WTC11 (cell line): ENCODE measurements around the gene TIMP2. TPM values are rescaled to one million over a fixed set of nuclear protein-coding genes. Genes with fewer than 3 reads are reported as not detected.

Experiments used
- ATAC-seq: fragments of 200-7000 bp; cut with Tn5 transposase; 2 replicates; pipeline ENCODE4 v1.10.0; 2021; ENCODE audit warnings: mild to moderate bottlenecking, moderate library complexity
- CTCF ChIA-PET: fragments of 300-600 bp; sonication (Branson Sonifier 250); formaldehyde crosslinking; loops from one replicate; lab custom pipeline; 2021; ENCODE audit warnings: antibody characterized with exemption; lab: Charles Lee
- POLR2A ChIA-PET: fragments of 350-600 bp; sonication (Branson Sonifier 250); formaldehyde crosslinking; loops from one replicate; lab custom pipeline; 2021; ENCODE audit warnings: antibody characterized with exemption; lab: Charles Lee
- DNase-seq: peaks from one replicate; pipeline ENCODE4 v3.0.0; 2021; ENCODE audit warnings: low spot score
- H3K27ac Mint-ChIP-seq: 2 replicates; pipeline ENCODE4 v1.8.0; 2021; ENCODE audit warnings: mixed read lengths
- H3K27me3 Mint-ChIP-seq: 2 replicates; pipeline ENCODE4 v1.8.0; 2021; ENCODE audit warnings: low read depth, mild to moderate bottlenecking, moderate library complexity, mixed read lengths
- H3K36me3 Mint-ChIP-seq: 2 replicates; pipeline ENCODE4 v1.8.0; 2021; ENCODE audit warnings: mixed read lengths
- H3K4me1 Mint-ChIP-seq: 2 replicates; pipeline ENCODE4 v1.8.0; 2022; ENCODE audit warnings: mixed read lengths
- H3K4me3 Mint-ChIP-seq: 2 replicates; pipeline ENCODE4 v1.8.0; 2021; ENCODE audit warnings: mild to moderate bottlenecking, moderate library complexity, mixed read lengths
- H3K9me3 Mint-ChIP-seq: 2 replicates; pipeline ENCODE4 v1.8.0; 2021; ENCODE audit warnings: mixed read lengths
- CREM ChIP-seq: sonication (generic); formaldehyde crosslinking; IDR thresholded peaks from 2 replicates; pipeline ENCODE4 v1.8.1; 2022; ENCODE audit warnings: mild to moderate bottlenecking, missing genetic modification reagents, moderate library complexity
- GABPB1 ChIP-seq: sonication (generic); formaldehyde crosslinking; IDR thresholded peaks from 2 replicates; pipeline ENCODE4 v1.8.1; 2023; ENCODE audit warnings: mild to moderate bottlenecking, missing genetic modification reagents
- SP1 ChIP-seq: sonication (generic); formaldehyde crosslinking; conservative IDR thresholded peaks from 2 replicates; pipeline ENCODE4 v1.8.1; 2022; ENCODE audit warnings: missing genetic modification reagents
- ZNF232 ChIP-seq: sonication (generic); formaldehyde crosslinking; IDR thresholded peaks from 2 replicates; pipeline ENCODE4 v1.8.0; 2022; ENCODE audit warnings: mild to moderate bottlenecking, missing genetic modification reagents
- ZNF396 ChIP-seq: fragments of 250-450 bp; sonication (Bioruptor Pico); IDR thresholded peaks from 2 replicates; pipeline ENCODE4 v1.8.0; 2021; ENCODE audit warnings: mild to moderate bottlenecking, moderate library complexity, borderline replicate concordance
- ZNF671 ChIP-seq: fragments of 250-450 bp; sonication (Bioruptor Pico); IDR thresholded peaks from 2 replicates; pipeline ENCODE4 v1.8.0; 2021; ENCODE audit warnings: mild to moderate bottlenecking
- total RNA-seq: library from RNA; stranded (reverse); gene quantifications from 3 replicates; pipeline ENCODE4 v1.2.3, GENCODE V29; 2021
- TF ChIP-seq, protein P1 (sequence below): sonication (generic); formaldehyde crosslinking; IDR thresholded peaks from 2 replicates; pipeline ENCODE4 v1.8.1; 2022; ENCODE audit warnings: low read depth, missing genetic modification reagents, borderline replicate concordance
- TF ChIP-seq, protein P2 (sequence below): fragments of 250-450 bp; sonication (Bioruptor Pico); IDR thresholded peaks from 2 replicates; pipeline ENCODE4 v1.9.0; 2021; ENCODE audit warnings: mild to moderate bottlenecking, borderline replicate concordance
- TF ChIP-seq, protein P3 (sequence below): sonication (generic); formaldehyde crosslinking; IDR thresholded peaks from 2 replicates; pipeline ENCODE4 v1.8.1; 2022; ENCODE audit warnings: missing genetic modification reagents, borderline replicate concordance

The TIMP2 gene
- total RNA-seq, 1 experiment from 2014 or later, result 37.1 TPM

DNA sequence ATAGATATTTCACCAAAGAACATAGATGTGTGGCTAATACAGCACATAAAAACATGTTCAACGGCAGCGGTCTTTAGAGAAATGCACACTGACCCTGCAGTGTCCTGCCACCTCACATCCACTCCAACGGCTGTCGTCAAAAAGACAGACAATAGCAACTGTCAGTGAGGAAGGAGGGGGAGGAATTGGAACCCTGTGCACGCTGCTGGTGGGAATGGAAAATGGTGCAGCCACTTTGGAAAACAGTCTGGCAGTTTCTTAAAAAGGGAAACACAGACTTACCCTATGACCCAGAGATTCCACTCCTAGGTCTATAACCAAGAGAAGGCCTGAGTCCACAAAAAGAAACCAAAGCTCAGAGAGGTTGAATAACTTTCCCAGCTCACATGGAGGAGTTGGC, 29.9 kb downstream of the TIMP2 start (continued):
- TF ChIP-seq, protein P1, sequence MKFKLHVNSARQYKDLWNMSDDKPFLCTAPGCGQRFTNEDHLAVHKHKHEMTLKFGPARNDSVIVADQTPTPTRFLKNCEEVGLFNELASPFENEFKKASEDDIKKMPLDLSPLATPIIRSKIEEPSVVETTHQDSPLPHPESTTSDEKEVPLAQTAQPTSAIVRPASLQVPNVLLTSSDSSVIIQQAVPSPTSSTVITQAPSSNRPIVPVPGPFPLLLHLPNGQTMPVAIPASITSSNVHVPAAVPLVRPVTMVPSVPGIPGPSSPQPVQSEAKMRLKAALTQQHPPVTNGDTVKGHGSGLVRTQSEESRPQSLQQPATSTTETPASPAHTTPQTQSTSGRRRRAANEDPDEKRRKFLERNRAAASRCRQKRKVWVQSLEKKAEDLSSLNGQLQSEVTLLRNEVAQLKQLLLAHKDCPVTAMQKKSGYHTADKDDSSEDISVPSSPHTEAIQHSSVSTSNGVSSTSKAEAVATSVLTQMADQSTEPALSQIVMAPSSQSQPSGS (CRISPR knock-in tag), result no peak
- no peak for TF ChIP-seq ZNF396 (CRISPR knock-in tag)
- TF ChIP-seq, protein P2, sequence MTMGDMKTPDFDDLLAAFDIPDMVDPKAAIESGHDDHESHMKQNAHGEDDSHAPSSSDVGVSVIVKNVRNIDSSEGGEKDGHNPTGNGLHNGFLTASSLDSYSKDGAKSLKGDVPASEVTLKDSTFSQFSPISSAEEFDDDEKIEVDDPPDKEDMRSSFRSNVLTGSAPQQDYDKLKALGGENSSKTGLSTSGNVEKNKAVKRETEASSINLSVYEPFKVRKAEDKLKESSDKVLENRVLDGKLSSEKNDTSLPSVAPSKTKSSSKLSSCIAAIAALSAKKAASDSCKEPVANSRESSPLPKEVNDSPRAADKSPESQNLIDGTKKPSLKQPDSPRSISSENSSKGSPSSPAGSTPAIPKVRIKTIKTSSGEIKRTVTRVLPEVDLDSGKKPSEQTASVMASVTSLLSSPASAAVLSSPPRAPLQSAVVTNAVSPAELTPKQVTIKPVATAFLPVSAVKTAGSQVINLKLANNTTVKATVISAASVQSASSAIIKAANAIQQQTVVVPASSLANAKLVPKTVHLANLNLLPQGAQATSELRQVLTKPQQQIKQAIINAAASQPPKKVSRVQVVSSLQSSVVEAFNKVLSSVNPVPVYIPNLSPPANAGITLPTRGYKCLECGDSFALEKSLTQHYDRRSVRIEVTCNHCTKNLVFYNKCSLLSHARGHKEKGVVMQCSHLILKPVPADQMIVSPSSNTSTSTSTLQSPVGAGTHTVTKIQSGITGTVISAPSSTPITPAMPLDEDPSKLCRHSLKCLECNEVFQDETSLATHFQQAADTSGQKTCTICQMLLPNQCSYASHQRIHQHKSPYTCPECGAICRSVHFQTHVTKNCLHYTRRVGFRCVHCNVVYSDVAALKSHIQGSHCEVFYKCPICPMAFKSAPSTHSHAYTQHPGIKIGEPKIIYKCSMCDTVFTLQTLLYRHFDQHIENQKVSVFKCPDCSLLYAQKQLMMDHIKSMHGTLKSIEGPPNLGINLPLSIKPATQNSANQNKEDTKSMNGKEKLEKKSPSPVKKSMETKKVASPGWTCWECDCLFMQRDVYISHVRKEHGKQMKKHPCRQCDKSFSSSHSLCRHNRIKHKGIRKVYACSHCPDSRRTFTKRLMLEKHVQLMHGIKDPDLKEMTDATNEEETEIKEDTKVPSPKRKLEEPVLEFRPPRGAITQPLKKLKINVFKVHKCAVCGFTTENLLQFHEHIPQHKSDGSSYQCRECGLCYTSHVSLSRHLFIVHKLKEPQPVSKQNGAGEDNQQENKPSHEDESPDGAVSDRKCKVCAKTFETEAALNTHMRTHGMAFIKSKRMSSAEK (CRISPR knock-in tag), result no peak
- TF ChIP-seq, protein P3, sequence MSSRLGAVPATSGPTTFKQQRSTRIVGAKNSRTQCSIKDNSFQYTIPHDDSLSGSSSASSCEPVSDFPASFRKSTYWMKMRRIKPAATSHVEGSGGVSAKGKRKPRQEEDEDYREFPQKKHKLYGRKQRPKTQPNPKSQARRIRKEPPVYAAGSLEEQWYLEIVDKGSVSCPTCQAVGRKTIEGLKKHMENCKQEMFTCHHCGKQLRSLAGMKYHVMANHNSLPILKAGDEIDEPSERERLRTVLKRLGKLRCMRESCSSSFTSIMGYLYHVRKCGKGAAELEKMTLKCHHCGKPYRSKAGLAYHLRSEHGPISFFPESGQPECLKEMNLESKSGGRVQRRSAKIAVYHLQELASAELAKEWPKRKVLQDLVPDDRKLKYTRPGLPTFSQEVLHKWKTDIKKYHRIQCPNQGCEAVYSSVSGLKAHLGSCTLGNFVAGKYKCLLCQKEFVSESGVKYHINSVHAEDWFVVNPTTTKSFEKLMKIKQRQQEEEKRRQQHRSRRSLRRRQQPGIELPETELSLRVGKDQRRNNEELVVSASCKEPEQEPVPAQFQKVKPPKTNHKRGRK (CRISPR knock-in tag), result no peak
- no peak for TF ChIP-seq GABPB1

DNA sequence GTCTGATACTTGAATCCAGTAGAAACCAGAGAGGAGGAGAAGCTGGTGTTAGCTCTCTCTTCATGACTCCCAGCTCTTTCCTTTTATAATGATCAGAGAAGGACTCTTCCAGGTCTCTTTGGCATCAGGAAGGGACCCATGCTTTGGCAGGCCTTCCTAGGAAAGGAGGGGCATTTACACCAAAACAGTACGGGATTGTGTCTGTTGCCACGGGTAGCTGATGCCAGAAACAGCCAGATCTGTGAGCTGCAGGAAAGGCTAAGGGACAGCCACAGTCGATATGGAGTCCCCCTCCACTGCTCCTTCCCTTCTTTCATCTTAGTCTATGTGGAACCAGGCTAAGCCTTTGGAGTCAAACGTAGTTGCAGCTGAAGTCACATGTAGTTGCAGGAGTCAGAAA, 31.5 kb downstream of the TIMP2 start:
- ATAC-seq (no peak), DNase-seq (no peak)
- CTCF ChIA-PET, result interaction anchor here (0.8 to 1.2 kb wide), 3 partner anchors 28 to 82 kb away, joined by 3 to 5 read pairs (median 3); no protein-coding TSS in a partner anchor
- Mint-ChIP-seq H3K9me3 (no peaks in the 10 kb centered on the region), H3K4me1 (no peaks in the 10 kb centered on the region), H3K27me3 (no peaks in the 10 kb centered on the region), H3K27ac (no peak overlapping the region; the same call in 1 of the 2 replicates), H3K4me3 (no peak overlapping the region), H3K36me3 (no peaks in the 10 kb centered on the region)
- TF ChIP-seq SP1 (CRISPR knock-in tag), result no peak
- TF ChIP-seq CREM, result no peak
- TF ChIP-seq ZNF671 (CRISPR knock-in tag), result no peak
- TF ChIP-seq, protein P2 (CRISPR knock-in tag), result no peak
- TF ChIP-seq, protein P1 (CRISPR knock-in tag), result no peak
- no peak for TF ChIP-seq ZNF232 (CRISPR knock-in tag)
- POLR2A ChIA-PET, result interaction anchor here (0.5 kb wide), 1 partner anchor 82 kb away, joined by 7 read pairs; no protein-coding TSS in a partner anchor
